K562 (cell line): ENCODE data around the gene RNU5D-1. TPM values are rescaled to one million over a fixed set of nuclear protein-coding genes. Genes with fewer than 3 reads are reported as not detected.
A peak's percentile ranks its signal among the peaks of the same experiment; 100 is the strongest.

ENCODE experiments used
- ATAC-seq: fragments of 200-7000 bp; cut with Tn5 transposase; 3 replicates; pipeline ENCODE4 v1.9.1; 2020; ENCODE audit warnings: moderate library complexity
- BruUV-seq: library from RNA; stranded (reverse); fragments of 400-500 nt; replicated peaks from 2 replicates; lab custom pipeline; 2021; lab: Mats Ljungman, UMichigan
- CTCF ChIA-PET: fragments of 300-600 bp; formaldehyde crosslinking; extraction: SDS; loops from one replicate; lab custom pipeline; 2021; ENCODE audit warnings: low intra/inter-chr PET ratio; lab: Yijun Ruan, JAX
- POLR2A ChIA-PET: fragments of 300-600, 350-650 bp; sonication (Branson Sonifier 250); formaldehyde crosslinking; extraction: SDS; loops from one replicate; lab custom pipeline; 2021; ENCODE audit warnings: antibody characterized with exemption, inconsistent platforms; lab: Yijun Ruan, JAX
- DNase-seq, 4 experiments: peaks; one replicate each; pipeline versions ENCODE4 v3.0.0 to v3.0.0-alpha.2; 2011 to 2018; ENCODE audit warnings: low spot score in 3 of 4, mixed read lengths in 3 of 4; ENCODE audit errors: extremely low read depth in 1 of 4
- FAIRE-seq: peaks from 2 replicates; lab custom pipeline; 2011; peaks lifted over from hg19 to GRCh38; lab: Jason Lieb, UNC
- H2AFZ ChIP-seq: 2 replicates; pipeline ENCODE4 v1.6.0; 2011; ENCODE audit warnings: low read depth, low read length, control low read depth, inconsistent platforms
- H3K27ac ChIP-seq: fragments of 200-600 bp; 3 replicates; pipeline ENCODE4 v1.8.0; 2011; ENCODE audit warnings: low read depth, mild to moderate bottlenecking, control low read depth, inconsistent platforms, low read length, moderate library complexity, mixed read lengths; ENCODE audit errors: extremely low read depth
- H3K27me3 ChIP-seq, 2 experiments: fragments of 300-600 bp in 1 of 2; 2 replicates in 1 of 2; 3 replicates in 1 of 2; pipeline versions ENCODE4 v1.6.0 to v1.8.0; 2011; ENCODE audit warnings: inconsistent platforms in 2 of 2, low read length in 2 of 2, mild to moderate bottlenecking in 1 of 2, mixed read lengths in 1 of 2, moderate library complexity in 1 of 2; ENCODE audit not compliant: control insufficient read depth in 2 of 2, insufficient read depth in 2 of 2
- H3K36me3 ChIP-seq: fragments of 300-600 bp; 3 replicates; pipeline ENCODE4 v1.8.0; 2011; ENCODE audit warnings: mild to moderate bottlenecking, low read length, inconsistent platforms; ENCODE audit not compliant: control insufficient read depth, insufficient read depth
- H3K4me1 ChIP-seq, 2 experiments: fragments of 200-600 bp in 1 of 2; replicated peaks in 1 of 2; 2 replicates in 1 of 2; 3 replicates in 1 of 2; pipeline versions ENCODE4 v1.5.1 to v1.8.0; 2011; ENCODE audit warnings: inconsistent platforms in 2 of 2, low read length in 2 of 2, mild to moderate bottlenecking in 1 of 2, mixed read lengths in 1 of 2, moderate library complexity in 1 of 2; ENCODE audit not compliant: control insufficient read depth in 2 of 2, insufficient read depth in 2 of 2
- H3K4me2 ChIP-seq: 2 replicates; pipeline ENCODE4 v1.6.1; 2011; ENCODE audit warnings: low read length, control low read depth, inconsistent platforms, mixed read lengths; ENCODE audit not compliant: insufficient read depth
- H3K4me3 ChIP-seq: fragments of 200-600 bp; sonication (generic), shearing (Covaris generic); 2 replicates; pipeline ENCODE4 v1.5.1; 2016; ENCODE audit warnings: control low read depth, inconsistent platforms
- H3K79me2 ChIP-seq: fragments of 200-600 bp; 3 replicates; pipeline ENCODE4 v1.8.0; 2011; ENCODE audit warnings: low read length, inconsistent platforms; ENCODE audit not compliant: control insufficient read depth, insufficient read depth
- H3K9ac ChIP-seq, 2 experiments: 2 replicates each; pipeline versions ENCODE4 v1.6.0 to v1.6.1; 2011; ENCODE audit warnings: low read depth in 2 of 2, low read length in 2 of 2, control low read depth in 1 of 2, inconsistent platforms in 1 of 2, mild to moderate bottlenecking in 1 of 2, mixed read lengths in 1 of 2; ENCODE audit not compliant: insufficient read depth in 1 of 2
- H3K9me1 ChIP-seq: one replicate; pipeline ENCODE4 v1.6.0; 2011; ENCODE audit warnings: inconsistent platforms, mild to moderate bottlenecking, low read length, moderate library complexity; ENCODE audit not compliant: control insufficient read depth, insufficient read depth
- H3K9me3 ChIP-seq: replicated peaks from 2 replicates; pipeline ENCODE4 v1.5.1; 2011; ENCODE audit warnings: low read depth, low read length, inconsistent platforms; ENCODE audit not compliant: control insufficient read depth, insufficient read depth
- H4K20me1 ChIP-seq: replicated peaks from 2 replicates; pipeline ENCODE4 v1.6.1; 2011; ENCODE audit warnings: low read length, inconsistent platforms, mixed read lengths; ENCODE audit not compliant: control insufficient read depth, insufficient read depth
- ATF3 ChIP-seq, 2 experiments: fragments of 450-650 bp in 1 of 2; sonication (generic) in 1 of 2; formaldehyde crosslinking in 1 of 2; IDR thresholded peaks in 1 of 2; conservative IDR thresholded peaks in 1 of 2; 2 replicates each; pipeline versions ENCODE4 v1.6.1 to v1.8.1; 2016 to 2023; ENCODE audit warnings: mild to moderate bottlenecking in 2 of 2, moderate library complexity in 2 of 2, inconsistent platforms in 1 of 2, missing genetic modification reagents in 1 of 2
- BCLAF1 ChIP-seq, 2 experiments: fragments of 450-650 bp in 1 of 2; IDR thresholded peaks; 2 replicates each; pipeline ENCODE4 v1.6.1; 2011 to 2017; ENCODE audit warnings: low read depth in 2 of 2, antibody characterized with exemption in 1 of 2, borderline replicate concordance in 1 of 2, low read length in 1 of 2, mild to moderate bottlenecking in 1 of 2, mixed read lengths in 1 of 2; ENCODE audit not compliant: control insufficient read depth in 1 of 2
- FOXP1 ChIP-seq: sonication (generic); formaldehyde crosslinking; IDR thresholded peaks from 2 replicates; pipeline ENCODE4 v1.8.0; 2022; ENCODE audit warnings: mild to moderate bottlenecking, missing genetic modification reagents
- HDAC6 ChIP-seq: IDR thresholded peaks from 2 replicates; pipeline ENCODE4 v1.6.1; 2012; ENCODE audit warnings: low read depth, mild to moderate bottlenecking, control low read depth, inconsistent platforms, low read length, moderate library complexity
- KDM1A ChIP-seq, 2 experiments: fragments of 450-650 bp; IDR thresholded peaks; 2 replicates each; pipeline ENCODE4 v1.6.1; 2016; ENCODE audit warnings: mild to moderate bottlenecking in 2 of 2
- KDM5B ChIP-seq: fragments of 200-600 bp; sonication (generic); IDR thresholded peaks from 2 replicates; pipeline ENCODE4 v1.6.1; 2012; ENCODE audit warnings: low read depth, mild to moderate bottlenecking, moderate library complexity, low read length, control low read depth, inconsistent platforms; ENCODE audit not compliant: insufficient replicate concordance
- PHF8 ChIP-seq: fragments of 200-600 bp; sonication (generic); IDR thresholded peaks from 2 replicates; pipeline ENCODE4 v1.6.1; 2012; ENCODE audit warnings: mixed run types, mild to moderate bottlenecking, inconsistent platforms, low read length, moderate library complexity, borderline replicate concordance
- ZBTB33 ChIP-seq: sonication (generic); formaldehyde crosslinking; IDR thresholded peaks from 2 replicates; pipeline ENCODE4 v1.8.1; 2023; ENCODE audit warnings: mild to moderate bottlenecking, missing genetic modification reagents
- ZNF282 ChIP-seq: sonication (generic); formaldehyde crosslinking; IDR thresholded peaks from 2 replicates; pipeline ENCODE4 v1.8.1; 2023; ENCODE audit warnings: missing genetic modification reagents
- WGBS: fragments of 100-300 bp; shearing (Covaris generic); methylation state at CpG from one replicate; pipeline ENCODE4 v1.1.6; 2016; ENCODE audit warnings: low coverage, mixed read lengths; ENCODE audit not compliant: insufficient coverage; ENCODE audit errors: missing lambda C conversion rate; 5-methylcytosine and 5-hydroxymethylcytosine counted together
- in situ Hi-C: fragments of 300-500 bp; cut with MboI; formaldehyde crosslinking; loops from 4 replicates; pipeline ENCODE4 v1.15.0; 2018; ENCODE audit warnings: inconsistent platforms, mixed read lengths
- intact Hi-C: fragments of 100-400 bp; cut with micrococcal nuclease; formaldehyde crosslinking; loops from 2 replicates; pipeline ENCODE4 v1.14.2; 2022
- polyA plus RNA-seq, 8 experiments: library from polyadenylated mRNA; depleted of rRNA in 4 of 8; stranded (reverse) in 5 of 8; unstranded in 3 of 8; fragments of >200 nt; fragmentation: Nextera tagmentation in 2 of 8; fragmentation: Illumina TruSeq in 1 of 8; extraction: Ambion mirVana in 2 of 8; extraction: Trizol in 1 of 8; gene quantifications; 2 replicates each; pipeline versions ENCODE4 v1.2.1 to v1.2.3, GENCODE V29; 2011 to 2014; ENCODE audit warnings: inconsistent platforms in 1 of 8, missing spikeins in 1 of 8
- total RNA-seq, 7 experiments: library from RNA; depleted of rRNA in 6 of 7; stranded (reverse); fragments of >200 nt in 6 of 7; fragmentation: Illumina TruSeq in 2 of 7; extraction: Trizol in 2 of 7; gene quantifications; 2 replicates each; pipeline versions ENCODE4 v1.2.1 to v1.2.3, GENCODE V29; 2011 to 2021; ENCODE audit warnings: low replicate concordance in 1 of 7

Gene RNU5D-1
- total and polyA plus RNA-seq, 9 of the 15 experiments (the other 6 are each of a cell fraction or from before 2014, with no cell fraction given): under 0.01 TPM; not detected in 8

DNA sequence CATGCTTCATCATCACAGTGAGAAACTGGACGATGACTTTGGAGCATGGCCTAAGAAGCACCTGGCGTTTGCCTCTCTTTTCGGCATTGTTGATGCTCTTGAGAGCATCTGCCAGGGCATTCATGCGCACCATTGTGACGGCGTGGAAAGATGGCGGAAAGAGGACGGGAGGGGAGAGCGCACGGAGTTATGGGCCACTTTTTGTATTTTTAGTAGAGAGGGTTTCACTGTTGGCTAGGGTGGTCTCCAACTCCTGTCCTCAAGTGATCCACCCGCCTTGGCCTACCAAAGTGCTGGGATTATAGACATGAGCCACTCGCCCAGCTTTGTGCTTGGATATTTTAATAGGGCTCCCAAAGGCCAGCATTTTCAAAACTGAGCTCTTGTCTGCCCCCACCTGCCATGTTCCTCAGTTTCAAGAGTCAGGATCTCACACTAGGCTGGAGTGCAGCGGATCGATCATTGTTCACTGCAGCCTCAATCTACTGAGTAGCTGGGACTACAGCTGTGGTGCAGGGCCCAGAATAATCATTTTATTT is 49.7 kb upstream of the RNU5D-1 start (continued):
- 0 out of 2 replicates have a peak, but pooled peaks have one; percentile 44 for TF ChIP-seq ZBTB33 (CRISPR knock-in tag)

DNA sequence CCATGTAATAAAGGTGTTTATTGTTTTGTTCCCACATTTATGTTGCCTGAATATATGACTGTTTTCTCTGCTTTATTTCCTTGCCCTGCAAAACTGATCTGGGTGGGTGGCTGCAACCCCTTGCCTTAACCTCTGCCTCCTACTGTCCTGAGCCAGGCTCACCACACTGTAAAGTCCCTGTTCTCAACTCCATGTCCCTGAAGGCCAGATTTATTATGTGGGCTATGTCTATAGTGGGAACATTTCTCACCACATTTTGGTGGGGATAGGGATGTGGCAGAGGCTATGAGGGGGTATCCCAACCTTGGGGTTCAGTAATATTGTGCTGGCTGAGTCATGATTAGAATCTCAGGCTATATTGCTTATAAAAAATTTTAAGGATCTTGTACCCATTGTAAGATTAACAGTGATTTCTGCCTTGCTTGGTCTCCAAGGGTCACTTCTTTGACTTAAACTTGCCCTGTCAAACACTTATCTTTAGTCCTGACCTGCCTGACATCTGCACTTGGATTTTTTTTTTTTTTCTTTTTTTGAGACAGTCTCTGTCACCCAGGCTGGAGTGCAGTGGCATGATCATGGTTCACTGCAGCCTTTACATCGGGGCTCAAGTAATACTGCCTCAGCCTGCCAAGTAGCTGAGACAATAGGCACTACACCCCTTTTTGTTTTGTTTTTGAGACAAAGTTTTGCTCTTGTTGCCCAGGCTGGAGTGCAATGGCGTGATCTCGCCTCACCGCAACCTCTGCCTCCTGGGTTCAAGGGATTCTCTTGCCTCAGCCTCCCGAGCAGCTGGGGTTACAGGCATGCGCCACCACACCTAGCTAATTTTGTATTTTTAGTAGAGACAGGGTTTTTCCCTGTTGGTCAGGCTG is 48.0 kb upstream of the RNU5D-1 start:
- H3K9me3 ChIP-seq: no peaks in the 10 kb centered on the region
- H4K20me1 ChIP-seq: peaks cover 31% of the 10 kb centered on the region
- intact Hi-C loops (loop anchor here (5.0 kb wide), 1 partner anchor 38 kb away; no protein-coding TSS in a partner anchor), in situ Hi-C loops (no loop called here)
- peak overlapping the region in 1 of 2 experiments; percentile 59; a peak in 2 of 4 replicates for H3K9ac ChIP-seq
- H2AFZ ChIP-seq: no peak overlapping the region
- 93% methylated on average over 6 of the region's 6 CpGs for WGBS
- peak overlapping the region; percentile 93 for H3K4me2 ChIP-seq
- H3K27ac ChIP-seq: no peak overlapping the region
- H3K9me1 ChIP-seq: peaks cover 10% of the 10 kb centered on the region
- H3K4me3 ChIP-seq: peak overlapping the region; percentile 75; the same call in 1 of the 2 replicates
- no TSS peak for BruUV-seq
- peaks cover 60% of the 10 kb centered on the region for H3K36me3 ChIP-seq
- no peak for FAIRE-seq
- peaks cover 13 to 24% of the 10 kb centered on the region in 2 experiments for H3K4me1 ChIP-seq
- no peaks in the 10 kb centered on the region for H3K27me3 ChIP-seq
- ATAC-seq: no peak
- no peak for DNase-seq
- ChIA-PET CTCF (interaction anchor here (0.5 kb wide), 1 partner anchor 8 kb away, joined by 3 read pairs; no protein-coding TSS in a partner anchor), POLR2A (interaction anchor here (0.6 to 11.6 kb wide), 16 partner anchors 9 to 641 kb away, joined by 3 to 253 read pairs (median 4); partner anchors contain the start of genes BEST4 and BTBD19)
- peaks cover 52% of the 10 kb centered on the region for H3K79me2 ChIP-seq
- 0 out of 2 replicates have a peak, but pooled peaks have one; percentile 33 for TF ChIP-seq ZNF282
- TF ChIP-seq KDM5B: peak; percentile 20
- no peak for TF ChIP-seq ATF3 (IDR thresholded peaks at IDR 0.05)
- TF ChIP-seq ATF3 (CRISPR knock-in tag; conservative IDR thresholded peaks at IDR 0.05): peak; percentile 36; the same call in 1 of the 2 replicates
- no peak for TF ChIP-seq FOXP1 (CRISPR knock-in tag)
- TF ChIP-seq KDM1A (IDR thresholded peaks at IDR 0.05): peak in 1 of 2 experiments; percentile 60; a peak in 2 of 4 replicates
- TF ChIP-seq HDAC6: no peak
- no peak for TF ChIP-seq PHF8
- no peak; a peak in 1 of 4 replicates for TF ChIP-seq BCLAF1 (IDR thresholded peaks at IDR 0.05; ENCODE audit: borderline replicate concordance in 1 of 2, control insufficient read depth in 1 of 2, low read depth in 2 of 2, low read length in 1 of 2)
